Activated CD4-positive, alpha-beta T cell treated with anti-CD3 and anti-CD28 coated beads, Interleukin-2, amount 50 U/mL, for 48 hours (primary cell): ENCODE measurements around the gene YEATS4.

ENCODE experiments used
- DNase-seq, 2 experiments: peaks; one replicate each; pipeline ENCODE4 v3.0.0-alpha.2; 2020

YEATS4 gene

DNA sequence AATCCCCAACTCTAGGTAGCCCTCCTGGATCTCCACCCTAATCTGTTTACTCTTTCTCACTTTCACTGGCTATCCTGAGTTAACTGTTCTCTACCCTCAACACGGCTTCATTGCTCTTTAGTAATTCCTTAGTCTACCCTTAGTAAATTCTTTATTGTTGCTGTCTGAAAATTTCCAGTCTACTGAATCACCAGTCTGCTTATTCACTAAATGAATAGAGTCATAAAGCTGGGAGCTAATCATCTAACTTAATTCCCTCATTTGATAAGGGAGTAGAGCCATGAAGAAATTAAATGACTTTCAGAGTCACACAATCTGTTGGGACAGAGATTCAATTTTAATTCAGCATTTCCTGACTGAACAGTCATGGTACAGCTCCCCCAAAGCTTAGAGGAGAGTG lies 36.5 kb downstream of the YEATS4 start:
- DNase-seq, result no peak

DNA sequence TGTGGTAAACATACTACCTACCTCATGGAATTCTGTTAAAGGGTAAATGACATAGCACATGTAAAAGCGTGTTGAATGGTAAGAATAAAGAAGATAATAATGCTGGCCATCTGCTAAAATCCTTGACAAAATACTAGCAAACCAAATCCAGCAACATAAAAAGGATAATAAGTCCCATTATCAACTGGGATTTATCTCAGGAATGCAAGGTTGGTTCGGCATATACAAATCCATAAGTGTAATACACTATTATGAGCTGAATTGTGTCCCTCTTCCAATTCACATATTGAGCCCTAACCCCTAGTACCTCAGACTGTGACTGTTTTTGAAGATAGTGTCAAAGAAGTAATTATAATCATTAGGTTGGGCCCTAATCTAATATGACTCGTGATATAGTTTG lies 37.4 kb downstream of the YEATS4 start:
- no peak for DNase-seq

DNA sequence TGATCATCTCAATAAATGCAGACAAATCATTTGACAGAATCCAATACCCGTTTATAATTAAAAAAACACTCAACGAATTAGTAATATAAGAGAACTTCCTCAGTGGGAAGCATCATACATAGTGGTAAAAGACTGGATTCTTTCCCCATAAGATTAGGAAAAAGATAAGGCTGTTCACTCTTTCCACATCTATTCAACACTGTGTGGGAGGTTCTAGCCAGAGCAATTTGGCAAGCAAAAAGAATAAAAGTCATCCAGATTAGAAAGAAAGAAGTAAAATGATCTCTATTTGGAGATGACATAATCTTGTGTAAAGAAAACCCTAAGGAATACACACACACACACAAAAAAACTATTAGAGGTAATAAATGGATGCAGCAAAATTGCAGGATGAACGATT lies 38.4 kb downstream of the YEATS4 start:
- no peak for DNase-seq

GRCh38 chr12:69401940-69402339 lies 42.4 kb downstream of the YEATS4 start:
- DNase-seq, result no peak

DNA sequence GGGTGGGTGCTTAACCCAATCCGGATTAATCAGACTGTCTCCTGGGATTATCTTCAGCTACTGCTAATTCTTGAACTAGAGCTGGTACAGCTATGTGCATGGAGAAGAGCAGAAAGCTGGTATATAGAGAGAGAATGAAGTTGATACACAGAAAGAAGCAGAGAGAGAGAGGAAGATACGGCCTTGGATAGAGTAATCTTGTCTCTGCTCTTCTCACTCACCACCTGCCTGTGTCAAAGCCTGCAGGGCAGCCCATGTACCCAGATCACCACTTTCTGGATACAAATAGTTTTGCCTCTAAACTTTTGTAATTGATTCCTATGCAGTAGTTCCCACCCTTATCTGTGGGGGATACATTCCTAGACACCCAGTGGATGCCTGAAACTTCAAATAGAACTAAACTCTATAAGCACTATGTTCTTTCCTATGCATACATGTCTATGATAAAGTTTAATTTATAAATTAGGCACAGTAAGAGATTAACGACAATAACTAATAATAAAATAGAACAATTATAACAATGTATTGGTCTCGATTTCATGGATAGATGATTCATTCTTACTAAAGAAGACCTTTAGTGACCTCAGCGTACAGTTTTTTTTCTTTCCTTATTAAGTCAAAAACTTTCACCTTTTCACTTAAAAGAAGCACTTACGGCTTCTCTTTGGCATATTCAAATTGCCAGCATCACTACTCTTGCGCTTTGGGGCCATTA lies 45.5 kb downstream of the YEATS4 start:
- no peak for DNase-seq

DNA sequence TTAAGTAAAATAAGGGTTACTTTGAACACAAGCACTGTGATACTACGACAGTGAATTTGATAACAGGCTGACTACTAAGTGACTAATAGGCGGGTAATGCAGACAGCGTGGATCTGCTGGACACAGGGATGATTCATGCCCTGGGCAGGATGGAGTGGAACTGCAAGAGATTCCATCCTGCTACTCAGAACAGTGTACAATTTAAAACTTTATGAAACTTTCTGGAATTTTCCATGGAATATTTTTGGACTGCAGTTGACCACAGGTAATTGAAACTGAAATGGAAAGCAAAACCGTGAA lies 46.0 kb downstream of the YEATS4 start:
- DNase-seq, result no peak

- no peak for DNase-seq
Observed at GRCh38 chr12:69406217-69406616, 46.7 kb downstream of the YEATS4 start.

GRCh38 chr12:69410571-69410970 lies 51.0 kb downstream of the YEATS4 start:
- no peak for DNase-seq

DNA sequence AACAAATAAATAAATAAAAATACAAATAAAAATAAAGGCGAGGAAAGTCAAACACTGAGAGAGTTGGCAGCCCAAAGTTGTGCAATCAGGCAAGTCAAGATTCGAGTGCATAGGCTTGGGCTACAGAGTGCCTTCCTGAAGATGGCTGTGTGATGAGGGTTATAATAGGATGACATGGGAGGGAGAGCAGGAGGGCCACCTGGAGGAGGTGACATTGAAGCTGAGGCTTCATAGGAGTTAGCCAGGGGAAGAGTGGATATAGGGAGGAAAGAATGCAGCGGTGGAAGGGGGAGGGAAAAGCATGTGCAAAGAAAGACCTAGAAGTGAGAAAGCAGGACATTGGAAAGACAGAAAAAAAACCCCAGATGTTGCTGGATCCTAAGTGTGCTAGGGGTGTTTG lies 53.1 kb downstream of the YEATS4 start:
- no peak for DNase-seq

- peak in 1 of 2 experiments; percentile 3 for DNase-seq
Observed at GRCh38 chr12:69415471-69416275, 56.1 kb downstream of the YEATS4 start.

- no peak for DNase-seq
Observed at GRCh38 chr12:69417231-69417630, 57.7 kb downstream of the YEATS4 start.

DNA sequence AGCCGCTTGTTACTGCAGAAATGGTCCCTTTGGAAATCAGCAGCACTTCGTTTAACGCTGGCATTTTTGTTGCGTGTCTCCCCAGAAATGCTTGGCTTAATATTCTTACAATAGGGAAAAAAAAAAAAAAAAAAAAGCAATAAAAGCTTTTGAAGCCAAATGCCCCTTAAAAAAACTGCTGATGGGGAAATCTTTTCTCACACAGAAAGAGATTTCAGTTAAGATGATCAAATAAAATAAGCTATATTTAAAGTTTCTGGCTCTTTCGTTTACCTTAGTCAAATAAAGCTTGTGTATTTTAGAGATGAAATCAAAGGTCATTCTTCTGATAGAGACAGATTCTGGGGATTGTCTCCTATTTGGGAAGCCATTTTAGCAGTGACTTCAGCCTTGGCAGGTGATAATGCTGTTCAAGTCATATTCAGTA lies 58.2 kb downstream of the YEATS4 start:
- no peak for DNase-seq

DNA sequence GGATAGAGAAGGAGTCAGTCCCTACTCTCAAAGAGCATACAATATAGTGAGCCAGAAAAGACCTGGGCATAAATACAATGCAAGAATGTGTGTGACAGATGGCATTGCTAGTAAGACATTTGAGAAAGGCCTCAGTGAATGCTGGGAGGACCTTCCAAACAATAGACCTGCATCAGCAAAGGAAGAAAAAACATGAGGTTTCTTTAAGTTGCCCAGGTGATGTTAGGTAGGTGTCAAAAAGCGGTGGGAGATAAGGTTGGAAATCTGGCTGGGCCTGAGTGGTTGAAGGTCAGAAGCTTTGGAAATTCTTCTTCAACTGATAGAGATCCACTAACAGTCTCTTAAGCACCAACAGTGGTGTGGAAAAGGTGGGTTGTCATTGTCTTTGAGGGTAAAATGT lies 60.2 kb downstream of the YEATS4 start:
- DNase-seq, result no peak

GRCh38 chr12:69421548-69421947 lies 62.0 kb downstream of the YEATS4 start:
- no peak for DNase-seq

DNA sequence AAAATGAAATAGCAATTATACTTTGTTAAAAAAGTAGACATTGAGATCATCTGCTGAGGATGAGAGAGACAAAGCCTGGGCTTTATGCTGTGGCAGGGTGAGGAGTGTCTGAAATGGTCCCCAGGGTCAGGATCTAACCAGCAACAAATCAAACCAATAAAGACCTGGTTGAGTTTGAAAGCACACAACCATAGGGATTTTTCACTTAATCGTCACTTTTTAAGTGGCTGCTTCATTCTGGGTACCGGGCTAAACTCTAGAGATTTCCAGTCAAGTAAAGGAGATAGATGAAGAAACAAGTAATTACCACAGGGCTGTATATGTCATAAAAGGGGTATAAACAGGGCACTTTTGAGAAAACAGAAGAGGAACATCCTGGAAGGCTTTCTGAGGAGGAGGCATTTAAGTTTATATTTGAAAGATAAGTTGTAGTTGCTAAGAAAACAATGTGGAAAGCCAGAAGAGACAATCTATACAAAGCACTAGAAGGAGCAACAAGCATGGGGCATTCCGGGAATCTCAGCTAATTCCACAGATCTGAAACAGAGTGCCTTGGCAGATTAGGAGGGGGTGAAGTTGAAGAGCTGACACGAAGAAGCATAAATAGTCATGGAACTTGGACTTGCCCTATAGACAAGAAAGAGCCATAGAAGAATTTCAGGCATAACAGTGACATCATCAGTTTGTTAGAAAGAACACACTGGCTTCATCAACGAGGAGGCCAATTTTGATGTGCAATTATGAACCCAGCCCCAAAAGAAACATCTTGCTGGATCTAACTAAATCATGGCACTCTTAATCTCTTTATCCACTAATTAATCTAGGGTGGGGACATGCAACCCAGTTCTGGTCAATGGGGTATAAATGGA lies 63.7 kb downstream of the YEATS4 start:
- DNase-seq, result no peak

DNA sequence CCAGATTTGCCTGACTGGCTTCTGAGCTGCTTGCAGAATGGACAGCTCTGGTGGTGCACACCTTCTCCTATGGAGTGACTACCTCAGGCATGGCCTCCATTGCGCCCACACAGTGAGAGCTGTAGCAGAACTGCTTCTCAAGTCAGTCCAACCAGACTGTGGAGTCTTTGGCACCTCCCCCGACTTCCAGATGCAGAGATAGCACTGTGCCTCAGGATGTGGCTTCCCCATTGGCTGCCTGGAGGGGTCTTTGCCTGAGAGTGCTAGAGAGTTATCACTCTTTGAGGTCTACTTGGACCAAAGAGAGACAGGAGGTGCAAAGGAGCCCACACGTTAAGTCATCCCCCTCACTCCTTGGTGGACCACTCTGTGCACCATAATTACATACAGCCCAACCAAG lies 65.9 kb downstream of the YEATS4 start:
- no peak for DNase-seq

GRCh38 chr12:69428351-69429073 lies 69.0 kb downstream of the YEATS4 start:
- no peak for DNase-seq

DNA sequence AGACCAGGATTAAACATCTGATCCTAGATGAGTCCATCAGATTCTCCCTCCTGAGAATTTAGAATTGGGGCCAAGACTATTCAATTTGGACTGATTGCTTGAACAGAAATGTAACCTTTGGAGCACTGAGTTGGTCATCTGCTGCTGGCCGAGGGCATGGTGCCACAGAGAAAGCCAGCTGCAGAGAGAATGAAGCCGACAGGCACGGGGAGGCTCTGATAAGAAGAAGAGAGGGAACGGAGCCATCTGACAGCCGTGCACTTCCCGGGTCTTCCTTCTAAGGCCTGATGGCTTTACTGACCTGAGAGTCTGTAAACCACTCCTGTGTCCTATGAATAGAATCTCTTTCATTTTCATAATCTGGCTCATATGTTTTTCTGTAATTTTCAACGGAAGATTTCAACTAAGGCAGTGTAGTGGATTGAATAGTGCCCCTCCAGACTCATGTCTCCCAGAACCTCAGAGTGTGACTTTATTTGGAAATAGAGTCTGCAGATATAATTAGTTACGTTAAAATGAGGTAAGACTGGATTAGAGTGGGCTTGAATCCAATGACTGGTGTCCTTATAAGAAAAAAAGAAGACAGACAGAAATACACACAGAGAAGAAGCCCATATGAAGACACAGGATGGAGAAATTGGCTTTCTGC lies 71.5 kb downstream of the YEATS4 start:
- DNase-seq, result no peak

DNA sequence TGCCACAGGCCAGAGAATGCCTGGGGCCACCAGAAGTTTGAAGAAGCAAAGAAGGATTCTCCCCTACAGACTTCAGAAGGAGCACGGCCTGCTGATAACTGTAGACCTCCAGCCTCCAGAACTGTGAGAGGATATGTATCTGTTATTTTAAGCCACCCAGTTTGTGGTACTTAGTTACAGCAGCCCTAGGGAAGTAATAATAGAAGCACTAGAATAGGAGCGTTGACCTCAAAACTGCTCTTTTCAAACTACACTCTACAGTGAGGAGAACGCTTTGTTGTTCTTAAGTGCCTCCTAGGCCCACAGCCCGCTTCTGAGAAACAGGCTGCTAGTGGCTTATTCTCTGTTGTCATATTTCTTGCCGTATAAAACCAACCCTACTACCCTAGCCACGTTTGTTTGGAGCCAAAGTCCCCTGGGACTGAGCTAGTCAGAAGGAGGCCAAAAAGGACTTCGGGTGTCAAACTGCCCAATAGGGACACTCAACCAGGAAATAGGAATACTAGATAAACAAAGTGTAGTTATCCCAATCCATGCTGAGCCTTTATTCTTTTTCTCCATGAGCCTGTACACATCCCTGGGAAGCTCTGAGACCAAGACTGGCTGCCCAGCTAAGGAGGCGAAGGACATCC lies 72.2 kb downstream of the YEATS4 start:
- no peak for DNase-seq

DNA sequence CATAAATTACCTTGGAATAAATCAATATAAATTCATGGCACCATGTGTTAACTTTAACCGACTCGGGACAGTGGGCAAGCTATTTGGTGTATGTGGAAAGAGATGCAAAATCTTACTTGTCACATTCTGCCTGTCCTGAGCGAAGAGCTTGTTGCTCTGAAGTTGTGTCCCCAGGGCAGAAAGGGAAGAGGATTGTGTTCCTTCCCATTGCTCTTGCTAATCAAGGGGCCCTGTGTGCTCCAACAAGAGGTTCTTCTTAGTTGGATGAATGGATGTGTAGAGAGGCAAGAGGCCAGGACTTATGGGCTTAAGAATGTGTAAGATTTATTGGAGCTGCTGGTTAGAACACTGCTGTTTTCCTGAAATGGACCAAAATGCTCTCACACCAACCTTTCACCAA lies 74.1 kb downstream of the YEATS4 start:
- DNase-seq, result no peak

- no peak for DNase-seq
Observed at GRCh38 chr12:69435644-69436043, 76.1 kb downstream of the YEATS4 start.

- no peak for DNase-seq
Observed at GRCh38 chr12:69437073-69437472, 77.5 kb downstream of the YEATS4 start.
